ENCODE measurements around the gene RFX7. TPM values are rescaled to one million over a fixed set of nuclear protein-coding genes. Genes with fewer than 3 reads are reported as not detected.
"Not testable (repeated sequence)": the region's sequence is repeated elsewhere in the genome, so short reads cannot be mapped to it uniquely, and the experiment has no call there.

The RFX7 gene
- total RNA-seq, 2 donors from 2014 or later, result 10.6 to 15.4 TPM

- no peaks in the 10 kb centered on the region for H3K9me3 ChIP-seq
- intact Hi-C loops (cut with DNase I), result no loop called here
- no peak for TF ChIP-seq CTCF (IDR thresholded peaks at IDR 0.05)
- no peaks in the 10 kb centered on the region for H3K27me3 ChIP-seq
- no peak overlapping the region for H3K27ac ChIP-seq
- H3K9ac ChIP-seq (ENCODE audit: low read depth in 2 of 2, low read length in 2 of 2), result no peak overlapping the region
- H3K4me3 ChIP-seq, result no peak overlapping the region
- H3K4me1 ChIP-seq, result no peaks in the 10 kb centered on the region
- H3K36me3 ChIP-seq, result no peaks in the 10 kb centered on the region
- no peak for DNase-seq
Measured at GRCh38 chr15:56205061-56205876, 38.4 kb downstream of the RFX7 start.

GRCh38 chr15:56203312-56203922 lies 40.3 kb downstream of the RFX7 start:
- H3K27ac ChIP-seq; H3K4me3 ChIP-seq; DNase-seq; H3K9ac ChIP-seq (ENCODE audit: low read depth in 2 of 2, low read length in 2 of 2); H3K9me3 ChIP-seq; intact Hi-C loops (cut with DNase I); H3K36me3 ChIP-seq; H3K4me1 ChIP-seq; H3K27me3 ChIP-seq: not testable (repeated sequence)

- no peaks in the 10 kb centered on the region for H3K4me1 ChIP-seq
- TF ChIP-seq CTCF (IDR thresholded peaks at IDR 0.05), result no peak
- H3K36me3 ChIP-seq, result no peaks in the 10 kb centered on the region
- no peaks in the 10 kb centered on the region for H3K27me3 ChIP-seq
- H3K4me3 ChIP-seq, result no peak overlapping the region
- H3K9ac ChIP-seq (ENCODE audit: low read depth in 2 of 2, low read length in 2 of 2), result no peak overlapping the region
- no peaks in the 10 kb centered on the region for H3K9me3 ChIP-seq
- no peak for DNase-seq
- H3K27ac ChIP-seq, result no peak overlapping the region
- intact Hi-C loops (cut with DNase I), result no loop called here
Measured at GRCh38 chr15:56202701-56203100, 41.0 kb downstream of the RFX7 start.

GRCh38 chr15:56199038-56199437 lies 44.6 kb downstream of the RFX7 start:
- H3K36me3 ChIP-seq, result no peaks in the 10 kb centered on the region
- no peak for DNase-seq
- H3K9ac ChIP-seq (ENCODE audit: low read depth in 2 of 2, low read length in 2 of 2), result no peak overlapping the region
- no peak for TF ChIP-seq CTCF (IDR thresholded peaks at IDR 0.05)
- no peaks in the 10 kb centered on the region for H3K27me3 ChIP-seq
- intact Hi-C loops (cut with DNase I), result no loop called here
- no peak overlapping the region for H3K4me3 ChIP-seq
- H3K27ac ChIP-seq, result no peak overlapping the region
- no peaks in the 10 kb centered on the region for H3K4me1 ChIP-seq
- H3K9me3 ChIP-seq, result no peaks in the 10 kb centered on the region

- Histone ChIP-seq H3K27ac (no peak overlapping the region), H3K4me1 (no peaks in the 10 kb centered on the region), H3K4me3 (no peak overlapping the region), H3K36me3 (no peaks in the 10 kb centered on the region), H3K9me3 (no peaks in the 10 kb centered on the region), H3K27me3 (no peaks in the 10 kb centered on the region), H3K9ac (ENCODE audit: low read depth in 2 of 2, low read length in 2 of 2) (no peak overlapping the region)
- intact Hi-C loops (cut with DNase I), result no loop called here
- no peak for DNase-seq
- no peak for TF ChIP-seq CTCF (IDR thresholded peaks at IDR 0.05)
Measured at GRCh38 chr15:56194035-56194434, 49.6 kb downstream of the RFX7 start.

Data from colonic mucosa (tissue), 4 donors.